ENCODE measurements around the gene KIF12.
A peak's percentile ranks its signal among the peaks of the same experiment; 100 is the strongest.

The KIF12 gene

DNA sequence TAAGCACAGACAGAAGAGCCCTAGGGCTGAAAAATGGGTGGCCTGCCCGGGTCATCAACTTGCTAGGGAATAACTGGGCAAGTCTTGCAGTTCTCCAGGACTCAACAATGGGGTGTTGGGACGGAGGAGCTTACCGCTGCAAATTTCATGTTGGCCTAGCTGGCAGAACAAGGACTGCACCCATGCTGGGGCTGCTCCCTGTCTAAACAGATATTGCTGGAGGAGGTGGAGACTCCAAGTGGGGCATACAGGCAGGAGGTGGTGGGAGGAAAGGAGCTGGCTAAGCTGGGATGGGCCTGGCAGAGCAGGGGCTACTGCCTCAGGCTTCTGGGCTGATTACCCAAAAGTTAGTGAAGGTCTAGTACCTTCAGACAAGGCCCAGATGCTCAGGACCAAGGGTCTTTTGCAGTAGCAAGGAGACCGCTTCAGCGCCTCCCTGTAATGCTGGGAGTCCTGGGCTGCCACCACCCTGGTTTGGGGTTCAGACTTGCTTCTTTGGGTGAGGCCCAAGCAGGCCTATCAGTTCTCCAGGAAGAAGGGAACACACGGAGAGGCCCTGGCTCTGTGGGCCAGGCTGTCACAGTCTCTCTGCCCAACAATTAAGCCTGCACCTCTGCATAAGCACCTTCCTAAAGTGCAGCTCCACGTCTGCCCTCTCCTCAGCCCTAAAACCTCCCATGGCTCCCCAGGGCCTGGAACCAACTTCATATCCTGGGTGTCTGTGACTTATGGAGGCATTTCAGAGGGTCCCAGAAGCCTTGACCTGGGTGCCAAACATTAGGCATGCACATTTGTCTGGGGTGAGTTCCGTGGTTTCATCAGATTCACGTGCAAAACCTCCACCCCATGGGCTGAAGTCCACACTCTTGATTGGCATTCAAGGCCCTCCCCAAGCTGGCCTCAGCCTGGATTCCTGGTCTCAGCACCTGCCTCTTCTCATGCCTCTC lies 24.2 kb upstream of the KIF12 start:
- DNase-seq, result no peak

DNA sequence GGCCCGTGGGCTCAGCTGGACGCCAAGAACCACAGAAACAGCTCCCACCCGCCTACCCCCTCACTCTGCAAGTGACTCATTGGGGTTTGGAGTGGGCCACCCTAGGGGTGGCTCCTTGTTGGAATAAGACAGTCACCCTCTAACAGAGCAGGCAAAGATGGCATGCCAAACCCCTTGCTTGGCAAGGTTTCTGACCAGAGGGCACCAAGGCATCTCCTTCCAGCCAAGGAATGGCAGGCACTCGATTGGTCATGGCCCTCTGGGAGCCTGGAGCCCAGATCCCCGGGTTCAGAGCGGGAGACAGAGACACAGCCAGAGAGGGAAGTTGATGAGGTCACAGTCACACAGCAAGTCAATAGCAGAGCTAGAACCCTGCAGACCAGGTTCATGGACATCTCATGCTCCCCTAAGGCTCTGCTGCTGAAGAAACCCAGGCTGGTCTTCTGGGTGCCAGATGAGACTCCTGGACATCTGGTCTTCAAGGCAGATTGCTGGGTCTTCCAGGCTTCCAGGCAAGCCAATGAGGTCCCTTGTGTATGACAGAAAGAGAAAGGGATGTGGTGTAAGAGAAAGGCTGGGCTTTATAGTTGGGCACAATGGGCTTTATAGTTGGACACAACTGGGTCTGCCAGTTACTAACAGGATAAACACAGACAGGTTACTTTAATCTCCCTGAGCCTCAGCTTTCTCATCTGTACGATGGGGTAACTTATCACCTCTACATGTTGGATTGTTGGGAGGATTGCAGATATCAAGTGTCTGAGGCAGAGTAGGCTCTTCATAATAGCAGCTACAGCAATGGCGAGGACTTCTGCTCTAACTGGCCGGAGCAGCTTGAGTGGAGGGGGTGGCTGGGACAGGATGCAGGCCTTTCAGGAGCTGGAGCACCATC lies 23.3 kb upstream of the KIF12 start:
- DNase-seq, result no peak

DNA sequence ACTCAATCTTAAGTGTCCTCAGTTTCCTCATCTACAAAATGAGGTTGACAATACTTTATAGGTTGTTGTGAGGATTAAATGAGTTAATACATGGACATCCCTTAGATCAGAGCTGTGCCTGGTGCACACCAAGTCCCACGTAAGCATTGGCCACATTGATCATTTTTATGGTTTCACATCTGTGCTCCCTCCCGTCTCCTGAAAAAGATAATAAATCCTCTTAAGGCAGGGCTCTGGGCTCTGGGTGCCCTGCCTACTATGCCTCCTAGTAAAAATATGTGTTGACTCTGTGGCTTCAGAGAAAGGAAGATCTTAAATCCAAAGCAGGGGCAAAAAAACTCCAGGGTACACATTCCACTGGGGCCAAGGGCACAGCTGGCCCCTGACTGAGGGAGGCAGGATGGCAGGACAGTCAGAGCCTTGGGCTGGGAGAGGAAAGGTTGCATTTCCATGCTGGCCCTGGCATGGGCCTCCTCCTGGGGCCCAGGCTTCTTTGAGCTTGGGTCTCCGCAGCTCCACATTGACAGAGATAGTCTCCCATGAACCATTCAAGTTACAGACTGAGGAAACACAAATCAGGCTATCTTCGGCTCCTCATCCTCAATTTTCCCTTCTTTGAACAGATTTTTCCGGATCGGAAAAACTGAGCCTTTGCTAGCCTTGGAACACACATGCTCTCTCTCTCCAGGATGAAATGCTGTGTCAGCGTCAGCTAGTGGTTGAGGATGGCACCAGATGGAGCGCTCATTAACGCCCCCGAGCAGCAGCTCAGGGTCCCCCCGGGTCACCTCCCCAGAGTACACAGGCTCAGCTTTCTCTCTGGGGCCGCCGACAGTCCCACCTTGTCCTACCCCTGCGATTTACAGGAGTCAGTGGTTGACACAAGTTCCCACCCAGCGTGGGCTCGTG lies 22.4 kb upstream of the KIF12 start:
- DNase-seq, result no peak

DNA sequence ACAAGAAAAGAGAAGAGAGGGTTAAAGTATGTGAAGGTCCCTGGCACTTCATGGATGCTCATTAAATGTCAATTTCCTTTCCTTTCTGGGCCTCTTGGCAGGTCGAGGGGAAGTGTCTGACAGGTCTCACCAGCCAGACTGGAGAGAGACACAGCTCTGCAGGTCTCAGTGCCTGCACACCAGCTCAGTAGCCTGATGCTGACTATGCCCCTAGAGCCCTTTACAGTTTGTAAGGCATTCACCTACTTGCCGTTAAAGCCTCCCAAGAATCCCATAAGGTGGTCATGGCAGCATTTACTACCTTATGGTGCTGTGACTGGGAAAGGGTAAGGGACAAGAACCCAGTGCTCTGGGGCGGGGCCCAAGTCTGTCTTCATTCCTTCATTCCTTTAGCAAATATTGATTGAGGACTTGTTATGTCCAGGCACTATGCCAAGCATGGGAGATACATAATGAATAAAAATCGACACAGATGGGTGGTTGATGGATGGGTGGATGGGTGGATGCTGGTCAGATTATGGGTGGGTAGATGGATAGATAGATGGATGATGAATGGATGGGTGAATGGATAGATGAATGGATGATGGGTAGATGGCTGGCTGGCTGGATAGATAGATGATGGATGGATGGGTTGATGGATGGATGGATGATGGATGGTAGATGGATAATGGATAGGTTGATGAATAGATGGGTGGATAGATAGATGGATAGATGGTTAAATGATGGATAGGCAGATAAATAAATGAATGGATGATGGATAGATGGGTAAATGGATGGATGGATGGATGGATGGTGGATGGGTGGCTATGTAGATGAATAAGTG lies 21.3 kb upstream of the KIF12 start:
- DNase-seq, result no peak

DNA sequence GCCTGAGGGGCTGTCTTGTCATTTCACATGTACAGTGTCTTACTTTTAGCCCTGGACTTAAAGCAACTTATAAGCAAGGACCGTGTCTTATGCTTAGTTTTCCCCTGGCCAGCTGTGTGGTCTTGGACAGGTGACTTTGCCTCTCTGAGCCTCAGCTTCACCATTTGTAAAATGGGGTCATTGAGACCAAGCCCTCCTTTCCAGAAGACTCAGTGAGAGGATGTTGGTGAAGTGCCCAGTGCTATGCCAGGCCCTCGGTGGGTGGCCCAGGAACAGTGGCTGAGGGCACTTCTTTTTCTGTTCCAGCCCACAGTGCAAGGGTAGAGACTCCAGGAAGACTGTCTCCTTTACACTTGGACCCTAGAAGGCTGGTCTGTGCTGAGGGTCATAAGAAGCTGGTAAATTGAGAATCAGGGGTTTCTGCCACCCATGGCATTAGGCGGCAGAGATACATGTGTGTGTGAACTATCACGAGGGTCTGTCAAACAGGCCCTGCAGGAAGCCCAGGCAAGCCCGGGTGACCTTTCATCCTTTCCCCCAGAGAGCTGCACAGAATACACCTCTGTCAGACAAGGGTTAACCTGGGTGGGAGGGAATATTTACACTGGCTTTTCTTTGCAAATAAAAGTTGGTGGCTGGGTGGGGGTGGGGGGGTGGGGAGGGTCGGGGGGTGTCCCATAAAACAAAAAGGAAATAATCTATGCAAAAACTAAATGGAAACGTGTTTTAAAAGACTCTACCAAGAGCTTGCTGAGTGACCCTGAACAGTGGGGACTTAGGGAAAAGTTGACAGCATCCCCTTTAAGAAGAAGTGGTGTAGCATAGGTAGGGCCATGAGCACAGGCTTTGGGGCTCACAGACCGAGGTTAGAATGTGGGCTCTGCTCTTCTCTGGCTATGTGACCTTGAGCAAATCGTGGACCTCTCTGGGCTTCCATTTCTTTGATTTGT lies 20.4 kb upstream of the KIF12 start:
- DNase-seq, result no peak

DNA sequence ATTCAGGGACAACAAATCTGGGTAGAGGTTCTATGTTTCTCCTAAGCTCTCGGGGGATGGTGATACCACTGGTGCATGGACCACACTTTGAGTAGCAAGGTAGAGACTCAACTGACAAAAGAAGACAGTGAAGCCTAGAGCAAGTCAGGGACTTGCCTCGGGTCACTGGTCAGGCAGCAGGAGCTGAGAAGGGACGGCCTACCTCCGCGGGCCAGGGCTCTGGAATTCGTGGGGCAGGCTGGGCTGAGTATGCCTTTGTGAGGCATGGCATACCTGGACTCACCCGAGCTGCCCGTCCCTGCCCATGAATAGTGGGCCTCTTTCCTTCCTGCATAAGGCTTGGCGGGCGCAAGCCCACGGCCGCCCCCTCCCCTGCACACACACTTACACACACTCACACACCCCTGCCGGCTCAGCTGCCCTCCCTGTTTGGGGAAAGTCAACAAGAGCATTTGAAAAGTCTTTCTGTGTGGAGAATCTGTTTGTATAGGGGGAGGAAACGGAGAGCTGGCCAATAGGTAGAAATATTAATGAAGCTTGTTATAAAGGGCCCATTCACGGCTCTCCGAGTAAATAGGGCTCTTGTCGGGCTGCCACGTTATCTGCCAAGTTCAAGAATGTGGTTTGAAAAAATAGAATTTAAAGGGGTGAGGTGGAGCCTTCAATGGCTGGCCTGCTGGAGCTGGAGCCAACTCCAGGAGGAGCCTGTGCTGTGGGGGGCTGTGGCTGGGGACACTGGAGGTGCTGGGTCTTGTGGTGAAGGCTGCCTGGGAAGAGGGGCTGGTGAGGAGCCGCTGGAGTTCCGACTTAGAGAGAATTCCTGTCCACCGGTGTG lies 19.1 kb upstream of the KIF12 start:
- DNase-seq, result no peak

DNA sequence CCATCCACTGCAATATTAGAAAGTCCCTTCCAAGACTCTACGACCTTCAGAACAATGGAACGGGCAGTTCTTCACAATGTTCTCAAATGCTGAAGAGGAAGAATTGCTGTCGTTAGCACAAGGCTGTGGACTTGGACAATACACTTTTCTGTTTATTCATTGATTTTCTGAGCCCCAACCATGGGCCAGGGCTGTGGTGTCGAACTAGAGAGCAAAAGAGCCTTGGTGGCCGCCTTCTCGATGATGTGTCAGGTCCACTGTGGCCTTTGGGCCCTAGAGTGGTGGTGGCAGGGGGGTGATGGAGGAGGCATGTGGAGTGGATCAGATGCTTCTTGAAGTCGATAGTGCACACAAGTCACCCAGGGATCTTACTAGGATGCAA lies 18.5 kb upstream of the KIF12 start:
- no peak for DNase-seq

DNA sequence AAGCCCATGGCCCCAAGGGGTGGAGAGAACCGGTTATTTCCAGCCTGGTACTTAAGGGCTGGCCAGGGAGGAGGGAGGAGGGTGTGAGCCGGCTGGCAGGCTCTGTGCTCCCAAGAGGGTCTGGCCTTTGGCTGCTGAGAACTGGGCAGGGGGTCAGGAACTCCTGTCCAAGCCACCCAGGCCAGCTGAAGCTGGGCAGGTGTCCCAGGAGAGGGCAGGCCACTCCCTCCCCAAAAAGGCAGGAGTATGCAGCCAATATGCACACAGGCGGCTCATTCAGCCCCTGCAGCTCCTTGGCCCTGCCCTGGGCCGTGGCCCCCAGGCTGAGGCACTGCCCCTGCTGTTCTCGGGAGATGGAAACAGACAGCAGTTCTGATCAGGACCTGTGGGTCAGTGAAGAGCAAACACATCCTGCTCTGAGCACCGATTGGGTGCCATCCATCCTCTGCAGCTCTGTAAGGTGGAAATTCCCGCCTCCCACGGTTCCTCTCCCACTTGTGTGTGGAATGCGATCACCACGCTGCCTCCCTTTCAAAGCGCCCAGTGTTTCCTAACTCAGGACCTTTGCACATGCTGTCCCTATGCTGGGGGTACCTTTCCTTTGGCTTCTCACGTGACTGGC lies 17.1 kb upstream of the KIF12 start:
- no peak for DNase-seq

DNA sequence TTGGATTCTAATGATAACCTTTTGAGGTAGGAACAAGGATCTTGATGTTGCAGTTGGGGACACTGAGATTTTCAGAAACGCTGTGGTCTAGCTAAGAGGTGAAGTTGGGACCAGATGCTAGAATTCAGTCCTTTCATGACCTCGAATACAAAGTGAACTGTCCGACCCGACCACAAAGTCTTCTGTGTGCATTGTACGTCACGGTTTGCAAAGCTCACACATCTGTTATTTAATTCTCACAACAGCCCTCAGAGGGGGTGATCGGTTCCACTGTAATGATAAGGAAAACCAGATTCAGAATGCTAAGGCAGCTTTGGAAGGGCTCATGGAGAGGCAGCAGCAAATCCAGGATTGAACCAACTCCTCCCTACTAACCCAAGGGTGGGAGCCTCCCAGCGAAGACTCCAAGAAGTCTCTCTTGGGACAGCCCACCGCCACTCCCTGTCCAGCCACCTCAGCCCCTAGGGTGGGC lies 16.6 kb upstream of the KIF12 start:
- no peak for DNase-seq

DNA sequence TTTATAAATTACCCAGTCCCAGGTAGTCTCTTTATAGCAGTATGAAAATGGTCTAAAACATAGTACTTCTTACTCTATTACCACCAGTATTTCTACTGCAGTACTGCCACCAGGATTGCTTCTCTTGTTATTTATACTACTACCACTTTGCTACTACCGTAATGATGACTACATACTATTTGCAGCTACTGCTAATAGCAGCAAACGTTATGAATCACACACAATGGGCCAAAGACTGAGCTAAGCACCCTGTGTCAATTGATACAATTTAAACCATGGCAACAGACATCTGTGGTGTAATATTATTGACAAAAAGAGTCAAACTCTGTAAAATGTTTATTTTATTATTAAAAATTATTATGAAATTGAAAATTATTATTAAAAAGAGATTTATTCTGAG lies 15.3 kb upstream of the KIF12 start:
- no peak for DNase-seq

DNA sequence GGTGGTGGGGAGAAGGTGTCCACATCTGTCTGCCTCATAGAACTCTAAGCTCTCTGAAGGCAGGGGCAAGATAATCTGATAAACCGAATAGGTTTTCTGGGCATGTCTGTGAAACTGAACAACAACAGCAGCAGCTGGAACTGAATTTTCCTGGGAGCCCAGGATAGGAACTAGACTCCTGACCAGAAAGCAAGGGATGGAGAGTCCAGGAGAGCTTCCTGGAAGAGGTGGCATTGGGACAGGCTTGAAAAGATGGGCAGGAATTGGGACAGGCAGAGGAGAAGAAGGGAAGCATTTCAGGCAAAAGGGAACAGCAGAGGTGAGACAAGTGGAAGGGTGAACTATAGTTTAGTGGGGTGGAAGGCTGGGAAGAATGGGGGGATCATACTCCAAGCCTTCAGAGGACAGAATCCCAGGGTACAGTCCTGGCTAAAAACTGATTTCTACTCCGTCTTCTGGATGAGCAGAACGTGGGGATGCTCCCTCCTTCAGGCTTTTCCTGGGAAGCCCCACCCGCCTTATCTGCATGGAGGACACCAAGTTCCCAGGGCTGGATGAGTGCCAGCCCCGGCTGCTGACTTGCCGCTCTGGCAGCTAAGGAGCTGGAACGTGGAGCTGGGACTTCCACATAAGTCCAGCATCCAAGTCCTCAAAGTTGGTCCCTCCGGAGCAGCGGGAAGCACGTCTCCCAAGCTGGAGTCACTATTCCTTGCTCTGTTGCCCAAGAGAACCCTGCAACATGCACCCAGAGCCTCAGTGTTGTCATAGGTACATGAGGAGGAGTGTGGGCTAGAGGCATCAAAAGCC lies 13.9 kb upstream of the KIF12 start:
- DNase-seq, result no peak

DNA sequence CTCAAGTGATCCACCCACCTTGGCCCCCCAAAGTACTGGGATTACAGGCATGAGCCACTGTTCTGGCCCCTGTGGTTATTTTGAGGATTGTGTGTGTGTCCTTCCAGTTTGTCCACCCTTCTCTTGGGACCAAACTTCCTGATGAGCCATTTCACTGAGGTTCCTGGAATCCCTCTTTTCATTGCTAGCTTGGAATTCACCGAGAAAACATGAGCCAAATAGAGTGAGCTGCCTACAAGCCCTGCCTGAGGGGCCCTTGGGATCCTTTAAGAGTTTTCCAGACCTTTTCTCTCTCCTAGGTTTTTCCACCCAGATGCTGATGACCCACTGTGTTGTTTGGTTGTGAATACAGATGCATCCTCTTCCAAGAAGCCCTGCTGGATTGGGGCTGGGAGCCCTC lies 13.2 kb upstream of the KIF12 start:
- no peak for DNase-seq

DNA sequence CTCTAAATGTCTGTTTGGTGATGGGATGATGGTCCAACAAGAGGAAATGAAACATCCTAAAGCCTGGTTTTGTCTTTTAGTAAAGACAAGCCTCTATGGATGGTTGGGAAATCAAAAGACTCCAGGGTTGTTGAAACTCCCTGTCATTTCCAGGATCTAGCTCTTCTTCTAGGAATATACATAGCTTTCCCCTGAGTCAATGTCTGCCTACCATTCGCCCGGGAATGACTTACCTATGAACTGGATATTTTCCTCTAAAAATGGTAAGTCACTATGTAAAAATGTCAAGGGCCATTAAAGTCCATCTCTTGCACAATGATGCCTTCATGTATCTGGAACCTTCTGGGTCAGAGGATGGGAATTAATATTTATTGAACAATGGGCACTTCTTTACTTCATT lies 11.1 kb upstream of the KIF12 start:
- DNase-seq, result no peak

DNA sequence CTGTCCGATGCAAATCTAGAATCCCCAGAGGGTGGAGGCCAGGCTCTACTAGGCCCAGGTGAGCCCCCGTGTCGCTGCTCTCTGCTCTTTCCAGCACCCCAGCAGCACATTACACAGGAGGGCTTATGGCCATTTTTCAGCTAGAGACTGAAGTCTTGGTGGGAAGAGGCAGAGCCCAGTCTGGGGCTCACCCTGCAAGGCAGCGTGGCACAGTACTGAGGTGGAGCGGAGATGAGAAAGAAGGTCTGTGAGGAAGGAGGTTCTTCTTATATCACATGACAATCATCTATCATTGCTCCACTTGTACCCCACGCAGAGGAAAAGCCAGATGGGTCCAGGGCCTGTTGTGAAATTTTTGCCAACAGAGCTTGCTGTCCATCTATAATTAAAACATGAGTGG lies 10.0 kb upstream of the KIF12 start:
- DNase-seq, result no peak

DNA sequence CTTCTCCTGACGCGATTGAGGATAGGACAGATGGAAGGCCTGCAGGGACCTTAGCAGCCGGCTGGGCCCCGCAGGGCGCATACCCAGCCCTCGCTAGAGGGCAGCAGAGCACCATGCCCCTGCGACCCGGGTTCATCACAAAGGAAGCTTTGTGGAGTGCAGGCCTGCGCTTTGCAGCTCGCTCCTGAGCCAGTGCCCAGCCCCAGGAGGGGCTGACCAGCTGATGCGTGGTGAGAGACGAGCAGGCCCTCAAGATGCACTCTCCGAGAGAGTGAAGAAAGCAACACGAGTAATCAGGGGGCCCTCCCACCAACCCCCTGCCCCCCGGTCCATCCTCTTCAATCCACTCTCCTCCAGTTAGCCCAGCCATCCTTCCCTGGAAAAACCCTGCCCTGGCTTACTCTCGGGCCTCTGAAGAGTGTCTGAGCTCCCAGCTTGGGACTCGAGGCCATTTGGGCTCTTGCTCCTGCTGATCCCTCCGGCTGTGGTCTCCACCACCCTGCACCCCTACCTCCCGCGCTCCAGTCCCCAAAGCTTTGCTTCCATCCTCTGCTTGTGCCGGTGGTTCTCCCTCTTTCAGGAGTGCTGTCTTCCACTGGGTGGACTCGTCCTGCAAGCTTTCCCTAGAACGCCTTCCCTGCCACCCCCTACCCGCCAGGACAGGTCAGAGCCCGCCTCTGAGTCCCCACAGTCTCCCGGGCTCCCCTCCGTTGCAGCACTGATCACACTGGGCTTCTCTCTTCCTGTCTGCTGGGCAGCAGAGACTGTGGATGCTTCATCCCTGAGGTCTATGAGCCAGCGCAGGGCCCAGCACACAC lies 9.1 kb upstream of the KIF12 start:
- DNase-seq, result peak; percentile 61 to 69

DNA sequence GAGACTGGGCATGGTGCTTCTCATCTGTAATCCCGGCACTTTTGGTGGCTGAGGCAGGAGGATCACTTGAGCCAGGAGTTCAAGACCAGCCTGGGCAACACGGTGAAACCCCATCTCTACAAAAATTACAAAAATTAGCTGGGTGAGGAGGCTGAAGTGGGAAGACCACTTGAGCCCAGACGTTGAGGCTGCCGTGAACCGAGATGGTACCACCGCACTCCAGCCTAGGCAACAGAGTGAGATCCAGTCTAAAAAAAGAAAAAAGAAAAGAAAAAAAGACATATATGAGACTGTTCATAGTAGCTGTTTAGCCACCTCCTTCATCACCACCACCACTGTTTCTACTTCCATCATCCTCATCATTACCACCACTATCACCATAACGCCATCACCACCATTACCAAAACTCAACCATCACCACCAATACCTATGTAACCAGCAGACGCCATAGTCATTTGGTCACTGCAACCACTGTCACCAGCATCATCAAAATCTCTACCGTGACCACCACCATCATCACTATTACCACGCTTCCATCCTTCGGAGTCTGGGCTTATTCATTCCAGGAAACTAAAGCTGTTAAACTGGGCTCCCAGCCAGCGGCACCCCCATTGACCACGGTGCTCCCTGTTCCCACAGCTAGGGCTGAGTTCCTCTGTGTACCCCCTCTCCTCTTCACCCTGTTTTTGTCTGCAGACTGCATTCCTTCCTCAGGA lies 8.4 kb upstream of the KIF12 start:
- no peak for DNase-seq

DNA sequence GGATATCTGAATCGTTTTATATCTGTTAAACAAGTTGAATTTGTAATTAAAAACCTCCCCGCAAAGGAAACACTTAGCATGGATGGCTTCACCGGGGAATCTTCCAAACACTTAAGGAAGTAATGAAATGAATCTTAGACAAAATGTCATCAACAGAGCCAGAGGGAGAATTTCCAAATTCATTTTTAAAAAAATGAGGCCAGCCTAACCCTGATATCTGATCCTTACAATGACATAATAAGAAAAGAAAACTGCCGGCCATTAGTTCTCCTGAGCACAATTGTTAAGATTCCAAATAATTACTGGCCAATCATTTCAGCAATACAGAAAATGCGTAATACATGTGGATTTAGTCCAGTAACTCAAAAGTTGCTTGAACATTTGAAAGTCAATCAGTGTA lies 6.1 kb upstream of the KIF12 start:
- DNase-seq, result no peak
